Measurements from ENCODE around the gene KIAA0513.

DNA sequence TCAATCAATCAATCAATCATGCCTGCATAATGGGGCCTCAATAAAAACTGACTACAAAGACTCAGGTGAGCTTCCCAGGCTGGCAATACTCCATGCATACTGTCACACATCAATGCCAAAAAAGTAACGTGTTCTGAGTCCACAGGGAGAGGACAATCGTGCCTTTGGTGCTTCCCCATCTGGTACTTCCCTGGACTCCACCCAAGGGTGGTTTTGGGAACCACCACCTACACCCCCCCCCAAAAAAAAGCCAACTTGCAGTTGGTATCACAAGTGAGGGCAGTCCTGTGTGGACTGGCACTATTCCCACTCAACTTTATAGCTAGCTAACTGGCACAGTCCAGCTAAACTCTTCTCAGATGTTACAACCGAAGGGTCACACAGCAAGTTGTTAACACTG, 19.3 kb upstream of the KIAA0513 start:
- TF ChIP-seq POLR2A (IDR thresholded peaks at IDR 0.05; ENCODE audit: low read depth, low read length) (no peak), TAF1 (IDR thresholded peaks at IDR 0.05; ENCODE audit: low read depth, low read length) (no peak), POLR2AphosphoS5 (IDR thresholded peaks at IDR 0.05; ENCODE audit: low read depth, low read length) (no peak), PAX5 (IDR thresholded peaks at IDR 0.05; ENCODE audit: insufficient read depth, low read length, severe bottlenecking) (no peak), SPI1 (IDR thresholded peaks at IDR 0.05; ENCODE audit: low read depth, low read length) (no peak)
